ENCODE measurements around the gene TC2N. TPM values are rescaled to one million over a fixed set of nuclear protein-coding genes. Genes with fewer than 3 reads are reported as not detected.

TC2N gene
- total and polyA plus RNA-seq, 2 donors (not counting 3 experiments of a cell fraction or from before 2014, with no cell fraction given) = 0.40 TPM; not detected in 1

DNA sequence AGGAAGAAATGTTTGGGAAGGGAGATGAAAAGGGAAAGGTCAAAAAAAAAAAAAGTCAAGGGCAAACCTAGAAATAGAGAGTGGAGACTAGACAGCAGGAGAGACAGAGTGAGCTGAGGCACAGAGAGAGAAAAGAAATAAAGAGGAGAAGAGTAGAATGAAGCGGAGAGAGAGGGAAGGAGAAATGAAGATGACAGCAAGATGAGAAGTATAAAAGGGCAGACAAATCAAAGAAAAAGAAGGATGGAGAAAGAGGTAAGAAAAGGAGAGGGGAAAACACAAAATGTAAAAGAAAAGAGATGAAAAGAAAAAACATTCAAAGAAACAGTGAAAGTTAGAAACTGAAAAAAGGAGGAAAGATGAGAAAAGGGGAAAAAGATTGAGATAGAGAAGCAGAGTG, 53.0 kb downstream of the TC2N start:
- Histone ChIP-seq H3K9ac (replicated peaks; ENCODE audit: extremely low read depth, insufficient read depth, low read length) (no peak overlapping the region), H3K36me3 (ENCODE audit: control insufficient read depth in 2 of 2, extremely low read depth in 1 of 2, insufficient read depth in 2 of 2, low read length in 2 of 2) (no peaks in the 10 kb centered on the region), H3K9me1 (replicated peaks; ENCODE audit: control insufficient read depth, extremely low read depth, insufficient read depth, low read length) (no peaks in the 10 kb centered on the region), H4K20me1 (replicated peaks; ENCODE audit: control insufficient read depth, extremely low read depth, insufficient read depth, low read length) (no peaks in the 10 kb centered on the region), H3K79me2 (ENCODE audit: control insufficient read depth, insufficient read depth, low read length) (no peaks in the 10 kb centered on the region), H3K27ac (ENCODE audit: insufficient read depth, low read depth, low read length) (no peak overlapping the region), H3K4me1 (ENCODE audit: control insufficient read depth, extremely low read depth, insufficient read depth, low read length) (no peaks in the 10 kb centered on the region), H3K4me3 (replicated peaks in 1 of 3; ENCODE audit: insufficient read depth in 1 of 3, low read depth in 1 of 3, low read length in 3 of 3) (no peak overlapping the region), H3K9me3 (replicated peaks; ENCODE audit: control insufficient read depth, insufficient read depth, low read length) (no peaks in the 10 kb centered on the region), H3K27me3 (ENCODE audit: control insufficient read depth in 2 of 2, insufficient read depth in 2 of 2, low read length in 2 of 2) (peaks cover 0 to 3% of the 10 kb centered on the region in 2 experiments), H2AFZ (ENCODE audit: low read depth, low read length) (no peak overlapping the region), H3K4me2 (ENCODE audit: insufficient read depth, low read length) (no peak overlapping the region)
- DNase-seq (ENCODE audit: low read depth, low spot score) = no peak
- dilution Hi-C loops (cut with MboI; ENCODE audit: extremely low pct_ligation_motif_present, low sequenced_read_pairs) = no loop called here
- FAIRE-seq = no peak
- intact Hi-C loops (cut with micrococcal nuclease) = no loop called here
- ChIA-PET CTCF (no interaction called here), POLR2A (no interaction called here)
- no peak for TF ChIP-seq POLR2AphosphoS5 (IDR thresholded peaks at IDR 0.05; ENCODE audit: insufficient read depth, low read depth, low read length)
- TF ChIP-seq EZH2 (IDR thresholded peaks at IDR 0.05; ENCODE audit: borderline replicate concordance, low read depth, low read length, severe bottlenecking) = no peak
- TF ChIP-seq POLR2A (IDR thresholded peaks at IDR 0.05; ENCODE audit: low read depth, low read length) = no peak
- no TSS peak for BruUV-seq (replicated peaks)

DNA sequence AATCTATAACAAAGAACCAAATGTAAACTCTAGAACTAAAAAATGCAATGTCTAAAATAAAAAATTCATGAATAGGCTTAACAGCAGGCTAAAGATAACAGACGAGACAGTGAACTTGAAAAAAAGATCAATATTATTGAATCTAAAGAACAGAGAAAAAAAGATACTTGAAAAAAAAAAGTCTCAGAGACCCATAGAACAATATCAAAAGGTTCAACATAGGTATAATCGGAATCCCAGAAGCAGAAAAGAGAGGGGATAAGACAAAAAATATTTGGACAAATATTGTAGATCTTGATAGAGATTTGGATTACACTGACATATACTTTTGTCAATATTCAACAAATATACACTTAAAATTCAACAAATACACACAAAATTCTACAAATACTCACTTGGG, 56.6 kb downstream of the TC2N start:
- Histone ChIP-seq H3K4me2 (ENCODE audit: insufficient read depth, low read length) (no peak overlapping the region), H3K79me2 (ENCODE audit: control insufficient read depth, insufficient read depth, low read length) (no peaks in the 10 kb centered on the region), H3K27me3 (ENCODE audit: control insufficient read depth in 2 of 2, insufficient read depth in 2 of 2, low read length in 2 of 2) (peaks cover 0 to 3% of the 10 kb centered on the region in 2 experiments), H2AFZ (ENCODE audit: low read depth, low read length) (no peak overlapping the region), H3K36me3 (ENCODE audit: control insufficient read depth in 2 of 2, extremely low read depth in 1 of 2, insufficient read depth in 2 of 2, low read length in 2 of 2) (no peaks in the 10 kb centered on the region), H3K4me3 (replicated peaks in 1 of 3; ENCODE audit: insufficient read depth in 1 of 3, low read depth in 1 of 3, low read length in 3 of 3) (no peak overlapping the region), H3K9me3 (replicated peaks; ENCODE audit: control insufficient read depth, insufficient read depth, low read length) (no peaks in the 10 kb centered on the region), H3K4me1 (ENCODE audit: control insufficient read depth, extremely low read depth, insufficient read depth, low read length) (no peaks in the 10 kb centered on the region), H3K9me1 (replicated peaks; ENCODE audit: control insufficient read depth, extremely low read depth, insufficient read depth, low read length) (no peaks in the 10 kb centered on the region), H4K20me1 (replicated peaks; ENCODE audit: control insufficient read depth, extremely low read depth, insufficient read depth, low read length) (no peaks in the 10 kb centered on the region), H3K27ac (ENCODE audit: insufficient read depth, low read depth, low read length) (no peak overlapping the region), H3K9ac (replicated peaks; ENCODE audit: extremely low read depth, insufficient read depth, low read length) (no peak overlapping the region)
- CTCF ChIA-PET = no interaction called here
- intact Hi-C loops (cut with micrococcal nuclease) (loop anchor here (1.0 kb wide), 1 partner anchor 101 kb away; no protein-coding TSS in a partner anchor), dilution Hi-C loops (cut with MboI; ENCODE audit: extremely low pct_ligation_motif_present, low sequenced_read_pairs) (no loop called here)
- BruUV-seq (replicated peaks) = no TSS peak
- no peak for TF ChIP-seq POLR2A (IDR thresholded peaks at IDR 0.05; ENCODE audit: low read depth, low read length)
- no peak for FAIRE-seq
- POLR2A ChIA-PET = no interaction called here
- DNase-seq (ENCODE audit: low read depth, low spot score) = no peak

Data from endothelial cell of umbilical vein (primary cell).